Measurements from ENCODE around the gene KIFC3.

The KIFC3 gene

DNA sequence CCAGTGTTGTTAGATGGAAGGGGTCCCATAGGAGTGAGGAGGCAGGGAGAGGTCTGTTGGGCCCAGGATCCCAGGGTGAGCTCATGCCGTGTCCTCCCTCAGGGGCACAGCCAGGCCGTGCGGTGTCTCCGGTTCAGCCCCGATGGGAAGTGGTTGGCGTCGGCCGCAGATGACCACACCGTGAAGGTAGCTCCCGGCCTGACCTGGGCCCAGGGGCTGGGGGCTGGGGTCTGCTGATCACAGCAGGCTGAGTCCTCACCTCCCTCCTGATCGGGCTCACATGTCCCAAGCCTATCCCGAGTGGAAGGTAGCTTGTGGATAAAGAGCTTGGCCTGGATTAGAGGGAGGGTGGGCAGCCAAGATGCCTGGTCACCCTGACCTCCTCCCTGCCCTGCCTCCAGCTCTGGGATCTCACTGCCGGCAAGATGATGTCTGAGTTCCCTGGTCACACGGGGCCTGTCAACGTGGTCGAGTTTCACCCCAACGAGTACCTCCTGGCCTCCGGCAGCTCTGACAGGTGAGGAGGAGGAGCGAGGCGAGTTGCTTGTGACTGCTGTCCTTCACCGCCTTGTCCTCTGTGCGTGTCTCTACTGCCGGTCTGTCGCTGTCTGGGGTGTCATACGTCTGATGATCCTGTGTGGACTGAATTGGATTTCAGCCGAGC is 50.6 kb downstream of the KIFC3 start:
- H3K4me3 ChIP-seq (ENCODE audit: low read depth, low read length): no peak overlapping the region
- in situ Hi-C loops (cut with HindIII; ENCODE audit: low sequenced_read_pairs): no loop called here
- TF ChIP-seq, protein P1, sequence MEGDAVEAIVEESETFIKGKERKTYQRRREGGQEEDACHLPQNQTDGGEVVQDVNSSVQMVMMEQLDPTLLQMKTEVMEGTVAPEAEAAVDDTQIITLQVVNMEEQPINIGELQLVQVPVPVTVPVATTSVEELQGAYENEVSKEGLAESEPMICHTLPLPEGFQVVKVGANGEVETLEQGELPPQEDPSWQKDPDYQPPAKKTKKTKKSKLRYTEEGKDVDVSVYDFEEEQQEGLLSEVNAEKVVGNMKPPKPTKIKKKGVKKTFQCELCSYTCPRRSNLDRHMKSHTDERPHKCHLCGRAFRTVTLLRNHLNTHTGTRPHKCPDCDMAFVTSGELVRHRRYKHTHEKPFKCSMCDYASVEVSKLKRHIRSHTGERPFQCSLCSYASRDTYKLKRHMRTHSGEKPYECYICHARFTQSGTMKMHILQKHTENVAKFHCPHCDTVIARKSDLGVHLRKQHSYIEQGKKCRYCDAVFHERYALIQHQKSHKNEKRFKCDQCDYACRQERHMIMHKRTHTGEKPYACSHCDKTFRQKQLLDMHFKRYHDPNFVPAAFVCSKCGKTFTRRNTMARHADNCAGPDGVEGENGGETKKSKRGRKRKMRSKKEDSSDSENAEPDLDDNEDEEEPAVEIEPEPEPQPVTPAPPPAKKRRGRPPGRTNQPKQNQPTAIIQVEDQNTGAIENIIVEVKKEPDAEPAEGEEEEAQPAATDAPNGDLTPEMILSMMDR (IDR thresholded peaks at IDR 0.05; ENCODE audit: low read depth, low read length): no peak
- no peak for DNase-seq (ENCODE audit: low read depth, low spot score)

DNA sequence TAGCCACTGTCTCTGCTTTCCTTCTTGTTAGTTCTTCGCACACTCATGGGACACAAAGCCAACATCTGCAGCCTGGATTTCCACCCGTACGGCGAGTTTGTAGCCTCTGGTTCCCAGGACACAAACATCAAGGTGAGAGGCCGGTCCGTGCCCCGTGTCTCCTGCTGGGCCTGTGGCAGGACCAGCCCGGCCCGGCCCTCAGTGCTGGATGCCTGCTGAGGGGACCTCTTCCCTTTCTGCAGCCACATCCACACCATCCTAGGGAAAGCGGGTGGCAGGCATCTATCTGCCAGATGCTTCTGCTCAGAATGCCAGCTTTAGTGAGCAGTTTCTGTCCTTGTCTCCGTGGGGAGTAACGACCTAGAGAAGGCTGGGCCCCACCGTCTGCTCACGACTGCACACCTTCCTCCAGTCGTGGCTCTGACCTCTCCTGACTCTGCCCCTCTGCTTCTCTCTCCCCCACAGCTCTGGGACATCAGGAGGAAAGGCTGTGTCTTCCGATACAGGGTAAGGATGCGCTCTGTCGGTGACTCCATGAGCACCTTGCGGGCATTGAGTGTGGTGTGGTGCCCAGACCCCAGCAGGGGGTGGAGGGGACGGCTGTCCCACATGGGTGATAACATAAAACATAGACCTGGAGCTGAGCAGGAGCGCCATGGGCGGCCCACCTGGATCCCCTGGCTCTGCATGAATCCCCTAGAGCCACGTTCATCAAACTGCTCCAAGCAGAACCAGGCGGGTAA is 51.3 kb downstream of the KIFC3 start:
- no peak for DNase-seq (ENCODE audit: low read depth, low spot score)
- TF ChIP-seq, protein P1 (IDR thresholded peaks at IDR 0.05; ENCODE audit: low read depth, low read length): no peak
- no peak overlapping the region for H3K4me3 ChIP-seq (ENCODE audit: low read depth, low read length)
- in situ Hi-C loops (cut with HindIII; ENCODE audit: low sequenced_read_pairs): no loop called here

DNA sequence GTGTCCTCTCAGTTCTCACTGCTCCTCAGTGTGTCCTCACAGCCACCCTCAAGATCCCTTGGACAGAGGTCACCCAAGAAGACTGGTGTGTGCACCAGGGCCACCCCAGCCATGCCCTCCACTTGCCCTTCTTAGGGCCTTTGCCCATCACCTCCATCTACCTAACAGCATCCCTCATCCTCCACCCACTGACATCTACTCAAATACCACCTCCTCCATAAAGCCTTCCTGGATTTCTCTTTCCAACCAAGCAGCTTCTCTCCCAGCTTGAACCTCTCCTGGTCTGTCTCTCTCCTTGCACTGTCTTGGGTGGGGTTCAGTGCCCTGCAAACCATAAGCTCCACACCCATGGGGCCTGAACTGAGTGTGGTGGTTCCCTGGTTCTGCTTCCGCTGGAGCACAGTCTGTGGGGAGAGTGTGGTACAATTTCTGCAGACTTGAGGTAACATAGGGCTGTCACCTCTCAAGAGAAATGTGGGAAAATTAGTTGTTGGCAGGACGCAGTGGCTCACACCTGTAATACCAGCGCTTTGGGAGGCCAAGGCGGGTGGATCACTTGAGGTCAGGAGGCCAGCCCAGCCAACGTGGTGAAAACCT is 52.3 kb downstream of the KIFC3 start:
- no peak for DNase-seq (ENCODE audit: low read depth, low spot score)
- H3K4me3 ChIP-seq (ENCODE audit: low read depth, low read length): no peak overlapping the region
- in situ Hi-C loops (cut with HindIII; ENCODE audit: low sequenced_read_pairs): no loop called here

DNA sequence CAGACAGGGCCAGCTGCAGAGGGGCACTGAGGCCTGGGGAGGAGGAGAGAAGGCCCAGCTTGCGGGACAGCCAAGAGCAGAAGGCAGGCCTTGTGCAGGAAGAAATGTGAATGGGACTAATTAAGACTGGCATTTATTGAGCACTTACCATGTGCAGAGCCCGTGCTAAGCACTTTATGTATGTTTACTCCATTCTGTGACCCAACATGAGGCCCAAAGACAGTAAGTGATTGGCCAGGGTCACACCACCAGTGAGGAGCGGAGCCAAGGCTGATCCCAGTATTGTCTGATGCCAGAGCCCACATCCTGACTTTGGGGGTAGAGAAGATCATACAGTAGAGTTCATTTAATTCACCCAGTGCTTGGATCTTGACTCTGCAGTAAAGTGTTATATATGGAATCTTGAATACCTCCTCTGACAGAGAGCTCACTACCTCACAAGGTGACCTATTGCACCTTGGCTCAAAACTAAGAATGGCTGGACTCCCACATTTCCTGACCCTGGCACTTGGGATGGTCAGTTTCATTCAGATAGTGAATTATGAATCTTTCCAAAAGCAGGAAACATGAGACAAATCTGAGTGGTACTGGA is 53.1 kb downstream of the KIFC3 start:
- TF ChIP-seq, protein P1 (IDR thresholded peaks at IDR 0.05; ENCODE audit: low read depth, low read length): no peak
- in situ Hi-C loops (cut with HindIII; ENCODE audit: low sequenced_read_pairs): no loop called here
- DNase-seq (ENCODE audit: low read depth, low spot score): no peak
- no peak overlapping the region for H3K4me3 ChIP-seq (ENCODE audit: low read depth, low read length)

More for the DNA sequence above, 52.3 kb downstream of the KIFC3 start:
- TF ChIP-seq, protein P1 (IDR thresholded peaks at IDR 0.05; ENCODE audit: low read depth, low read length): no peak

DNA sequence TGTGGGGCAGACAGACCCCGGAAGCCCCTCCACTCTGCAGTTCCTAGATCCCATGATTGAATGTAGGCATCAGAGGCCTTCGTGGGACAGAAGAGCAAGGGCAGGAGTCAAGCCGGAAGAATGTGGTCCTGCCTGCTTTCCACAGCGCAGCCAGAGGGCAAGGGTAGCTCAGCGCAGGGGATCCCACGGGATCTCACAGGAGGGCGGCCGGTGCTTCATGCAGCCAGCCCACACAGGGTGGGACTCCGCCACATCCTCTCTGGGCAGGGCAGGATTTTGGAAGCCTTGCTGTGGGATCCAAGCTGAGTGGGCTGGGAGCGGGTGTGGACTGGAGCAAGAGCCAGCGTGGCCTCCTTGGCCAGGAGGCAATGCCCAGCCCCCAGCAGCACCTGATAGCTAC is 53.7 kb downstream of the KIFC3 start:
- TF ChIP-seq, protein P1 (IDR thresholded peaks at IDR 0.05; ENCODE audit: low read depth, low read length): no peak
- in situ Hi-C loops (cut with HindIII; ENCODE audit: low sequenced_read_pairs): no loop called here
- no peak overlapping the region for H3K4me3 ChIP-seq (ENCODE audit: low read depth, low read length)
- no peak for DNase-seq (ENCODE audit: low read depth, low spot score)

DNA sequence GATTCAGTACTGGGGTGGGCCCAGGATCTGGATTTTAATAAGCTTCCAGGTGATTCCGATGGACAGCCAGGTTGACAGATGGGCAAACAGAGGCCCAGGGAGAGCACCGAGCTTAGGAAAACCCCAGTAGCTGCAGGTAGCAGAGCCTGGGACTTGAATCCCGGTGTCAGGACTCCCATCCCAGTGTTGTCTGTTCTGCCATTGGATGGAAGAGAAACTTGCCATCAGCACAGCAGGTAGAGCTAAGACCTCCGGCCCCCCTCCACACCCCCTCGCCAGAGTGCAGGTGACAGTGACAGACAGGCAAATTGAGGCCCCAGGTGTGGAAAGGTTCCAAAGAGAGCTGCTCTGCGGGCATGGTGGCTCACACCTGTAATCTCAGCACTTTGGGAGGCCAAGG is 54.3 kb downstream of the KIFC3 start:
- in situ Hi-C loops (cut with HindIII; ENCODE audit: low sequenced_read_pairs): no loop called here
- TF ChIP-seq, protein P1 (IDR thresholded peaks at IDR 0.05; ENCODE audit: low read depth, low read length): no peak
- DNase-seq (ENCODE audit: low read depth, low spot score): no peak
- H3K4me3 ChIP-seq (ENCODE audit: low read depth, low read length): no peak overlapping the region
